Peyer's patch (tissue), 4 donors: ENCODE data around the gene GLIS1. TPM values are rescaled to one million over a fixed set of nuclear protein-coding genes. Genes with fewer than 3 reads are reported as not detected.

Experiments used
- DNase-seq, 3 donors: peaks; one replicate each; pipeline ENCODE4 v3.0.0-alpha.2; 2017 to 2019
- H3K27ac ChIP-seq, 4 donors: fragments of 200-600 bp; sonication (generic); one replicate each; pipeline ENCODE4 v1.5.1; 2016 to 2019
- H3K27me3 ChIP-seq, 2 donors: fragments of 200-600 bp; sonication (generic); one replicate each; pipeline ENCODE4 v1.5.1; 2019
- H3K36me3 ChIP-seq, 3 donors: fragments of 200-600 bp; sonication (generic); one replicate each; pipeline ENCODE4 v1.5.1; 2016 to 2019
- H3K4me1 ChIP-seq, 4 donors: fragments of 200-600 bp; sonication (generic); one replicate each; pipeline ENCODE4 v1.5.1; 2016 to 2019
- H3K4me3 ChIP-seq, 4 donors: fragments of 200-600 bp; sonication (generic); 1 replicate in 3 of 4; 2 replicates in 1 of 4; pipeline ENCODE4 v1.5.1; 2016 to 2019; ENCODE audit warnings: mild to moderate bottlenecking in 1 of 4
- H3K9me3 ChIP-seq, 4 donors: fragments of 200-600 bp; sonication (generic); one replicate each; pipeline ENCODE4 v1.5.1; 2016 to 2019; ENCODE audit warnings: mild to moderate bottlenecking in 1 of 4
- CTCF ChIP-seq, 6 experiments: fragments of 450-650 bp in 4 of 6; fragments of 200-600 bp in 2 of 6; sonication (generic) in 1 of 6; IDR thresholded peaks; one replicate each; pipeline ENCODE4 v1.5.1; 2017 to 2019; ENCODE audit warnings: antibody characterized with exemption in 6 of 6, mild to moderate bottlenecking in 3 of 6, moderate library complexity in 1 of 6
- POLR2A ChIP-seq, 2 donors: fragments of 450-650 bp; IDR thresholded peaks; one replicate each; pipeline ENCODE4 v1.5.1; 2017; ENCODE audit warnings: antibody characterized with exemption in 2 of 2, mild to moderate bottlenecking in 2 of 2, moderate library complexity in 2 of 2
- total RNA-seq, 4 donors: library from RNA; depleted of rRNA; stranded (reverse); fragments of >200 nt; gene quantifications; one replicate each; pipeline ENCODE4 v1.1.0, GENCODE V29; 2016

Gene GLIS1
- total RNA-seq, 4 donors from 2014 or later: 0.54 to 1.7 (median 0.66) TPM; not detected in 1

GRCh38 chr1:53588053-53588779 is 150.7 kb downstream of the GLIS1 start:
- Histone ChIP-seq H3K4me1 (no peaks in the 10 kb centered on the region), H3K27ac (no peak overlapping the region), H3K4me3 (no peak overlapping the region), H3K9me3 (no peaks in the 10 kb centered on the region), H3K27me3 (no peaks in the 10 kb centered on the region), H3K36me3 (no peaks in the 10 kb centered on the region)
- DNase-seq: no peak
- TF ChIP-seq CTCF (IDR thresholded peaks at IDR 0.05): no peak
- no peak for TF ChIP-seq POLR2A (IDR thresholded peaks at IDR 0.05)

DNA sequence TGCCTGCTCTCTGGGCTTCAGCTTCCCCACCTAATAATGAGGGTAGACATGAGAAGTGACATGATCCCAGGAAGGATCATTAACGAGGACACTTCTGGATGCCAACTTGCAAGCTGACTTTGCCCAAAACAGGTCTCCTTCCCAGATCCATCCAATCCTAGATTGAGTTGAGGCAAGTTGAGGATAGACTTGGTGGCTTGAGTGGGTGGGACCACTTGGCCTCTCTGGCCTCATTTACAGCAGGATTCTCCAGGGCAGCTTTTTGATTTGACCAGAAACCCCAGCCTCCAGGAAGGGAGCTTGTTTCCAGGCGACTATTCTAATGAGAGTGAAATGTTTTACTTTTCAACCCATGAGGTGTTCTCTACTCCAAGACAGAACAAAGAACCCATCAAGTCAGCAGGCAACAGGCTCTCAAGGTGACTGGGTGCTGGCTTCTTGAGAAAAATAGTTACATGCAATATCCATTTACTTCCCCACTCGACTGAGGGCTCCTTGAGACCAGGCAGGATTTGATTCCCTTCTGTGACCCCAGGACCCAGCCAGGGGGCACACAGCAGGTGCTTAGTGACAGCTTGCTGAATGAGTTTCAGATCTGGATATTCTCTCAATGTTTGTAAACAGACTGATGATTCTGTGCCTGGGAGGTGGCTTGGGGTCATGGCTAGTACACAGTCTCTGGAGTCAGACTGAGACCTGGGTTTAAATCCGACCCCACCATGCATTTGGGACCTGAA is 151.5 kb downstream of the GLIS1 start:
- TF ChIP-seq CTCF (IDR thresholded peaks at IDR 0.05) (no peak), POLR2A (IDR thresholded peaks at IDR 0.05) (no peak)
- Histone ChIP-seq H3K27ac (no peak overlapping the region), H3K9me3 (no peaks in the 10 kb centered on the region), H3K27me3 (no peaks in the 10 kb centered on the region), H3K4me1 (no peaks in the 10 kb centered on the region), H3K4me3 (no peak overlapping the region), H3K36me3 (no peaks in the 10 kb centered on the region)
- no peak for DNase-seq

- TF ChIP-seq POLR2A (IDR thresholded peaks at IDR 0.05): no peak
- no peak for TF ChIP-seq CTCF (IDR thresholded peaks at IDR 0.05)
- Histone ChIP-seq H3K4me3 (no peak overlapping the region), H3K4me1 (no peaks in the 10 kb centered on the region), H3K9me3 (no peaks in the 10 kb centered on the region), H3K36me3 (no peaks in the 10 kb centered on the region), H3K27ac (no peak overlapping the region), H3K27me3 (no peaks in the 10 kb centered on the region)
- no peak for DNase-seq
Measured at GRCh38 chr1:53586765-53587164, 152.2 kb downstream of the GLIS1 start.

GRCh38 chr1:53585565-53585964 is 153.4 kb downstream of the GLIS1 start:
- H3K4me1 ChIP-seq: no peaks in the 10 kb centered on the region
- TF ChIP-seq CTCF (IDR thresholded peaks at IDR 0.05): no peak
- TF ChIP-seq POLR2A (IDR thresholded peaks at IDR 0.05): no peak
- peak in 1 of 3 donors; percentile 11 for DNase-seq
- no peak overlapping the region for H3K4me3 ChIP-seq
- H3K36me3 ChIP-seq: no peaks in the 10 kb centered on the region
- H3K27ac ChIP-seq: no peak overlapping the region
- no peaks in the 10 kb centered on the region for H3K27me3 ChIP-seq
- H3K9me3 ChIP-seq: no peaks in the 10 kb centered on the region

GRCh38 chr1:53585129-53585528 is 153.8 kb downstream of the GLIS1 start:
- no peaks in the 10 kb centered on the region for H3K9me3 ChIP-seq
- TF ChIP-seq CTCF (IDR thresholded peaks at IDR 0.05) (no peak), POLR2A (IDR thresholded peaks at IDR 0.05) (no peak)
- no peaks in the 10 kb centered on the region for H3K4me1 ChIP-seq
- no peak overlapping the region for H3K27ac ChIP-seq
- H3K36me3 ChIP-seq: no peaks in the 10 kb centered on the region
- H3K27me3 ChIP-seq: no peaks in the 10 kb centered on the region
- no peak overlapping the region for H3K4me3 ChIP-seq
- DNase-seq: peak in 2 of 3 donors; percentile 37 to 56
